HepG2 (cell line): ENCODE measurements around the gene NOS1AP. TPM values are rescaled to one million over a fixed set of nuclear protein-coding genes. Genes with fewer than 3 reads are reported as not detected.

ENCODE experiments used
- ATAC-seq: fragments of 200-7000 bp; cut with Tn5 transposase; 3 replicates; pipeline ENCODE4 v1.9.1; 2020; ENCODE audit warnings: mild to moderate bottlenecking, moderate library complexity
- BruUV-seq: library from RNA; stranded (reverse); fragments of 400-500 nt; replicated peaks from 2 replicates; lab custom pipeline; 2021; lab: Mats Ljungman, UMichigan
- CTCF ChIA-PET: fragments of 300-600 bp; formaldehyde crosslinking; extraction: SDS; loops from one replicate; lab custom pipeline; 2021; ENCODE audit warnings: low total read pairs, inconsistent platforms, low intra/inter-chr PET ratio; lab: Yijun Ruan, JAX
- POLR2A ChIA-PET: fragments of 350-600 bp; sonication (Branson Sonifier 250); formaldehyde crosslinking; loops from one replicate; lab custom pipeline; 2020; ENCODE audit warnings: antibody characterized with exemption, inconsistent platforms; lab: Yijun Ruan, JAX
- DNase-seq: peaks from one replicate; pipeline ENCODE4 v3.0.0-alpha.2; 2015; ENCODE audit warnings: low spot score
- FAIRE-seq: peaks from 3 replicates; lab custom pipeline; 2011; peaks lifted over from hg19 to GRCh38; lab: Jason Lieb, UNC
- H2AFZ ChIP-seq: one replicate; pipeline ENCODE4 v1.6.1; 2011; ENCODE audit warnings: low read length, inconsistent platforms
- H3K27ac ChIP-seq: fragments of 300-600 bp; 3 replicates; pipeline ENCODE4 v1.8.0; 2011; ENCODE audit warnings: mixed run types, mild to moderate bottlenecking, mixed read lengths, low read length, inconsistent platforms; ENCODE audit not compliant: insufficient read depth; ENCODE audit errors: extremely low read length
- H3K27me3 ChIP-seq, 2 experiments: fragments of 200-600 bp in 1 of 2; 2 replicates in 1 of 2; 3 replicates in 1 of 2; pipeline versions ENCODE4 v1.6.0 to v1.8.0; 2011; ENCODE audit warnings: low read length in 2 of 2, mild to moderate bottlenecking in 2 of 2, moderate library complexity in 2 of 2, inconsistent platforms in 1 of 2; ENCODE audit not compliant: insufficient read depth in 2 of 2, control insufficient read depth in 1 of 2
- H3K36me3 ChIP-seq, 2 experiments: fragments of 200-600 bp in 1 of 2; replicated peaks in 1 of 2; 2 replicates in 1 of 2; 3 replicates in 1 of 2; pipeline versions ENCODE4 v1.5.1 to v1.8.0; 2011; ENCODE audit warnings: low read length in 2 of 2, inconsistent platforms in 1 of 2; ENCODE audit not compliant: insufficient read depth in 2 of 2, control insufficient read depth in 1 of 2
- H3K4me1 ChIP-seq: 2 replicates; pipeline ENCODE4 v1.5.1; 2012; ENCODE audit warnings: low read length, inconsistent platforms; ENCODE audit not compliant: insufficient read depth
- H3K4me2 ChIP-seq: 2 replicates; pipeline ENCODE4 v1.6.0; 2011; ENCODE audit warnings: low read depth, low read length, inconsistent platforms
- H3K4me3 ChIP-seq, 3 experiments: fragments of 200-600 bp in 1 of 3; sonication (generic), shearing (Covaris generic) in 1 of 3; replicated peaks in 1 of 3; 2 replicates each; pipeline ENCODE4 v1.5.1; 2011 to 2016; ENCODE audit warnings: low read length in 3 of 3, inconsistent platforms in 2 of 3, low read depth in 2 of 3, mild to moderate bottlenecking in 2 of 3, control low read depth in 1 of 3, mixed read lengths in 1 of 3; ENCODE audit not compliant: insufficient read depth in 1 of 3
- H3K79me2 ChIP-seq: one replicate; pipeline ENCODE4 v1.6.1; 2011; ENCODE audit warnings: low read length, inconsistent platforms; ENCODE audit not compliant: insufficient read depth
- H3K9ac ChIP-seq: 2 replicates; pipeline ENCODE4 v1.6.0; 2011; ENCODE audit warnings: mild to moderate bottlenecking, low read depth, low read length, inconsistent platforms; ENCODE audit not compliant: insufficient read depth
- H3K9me3 ChIP-seq: 2 replicates; pipeline ENCODE4 v1.5.1; 2012; ENCODE audit warnings: mild to moderate bottlenecking, low read length
- H4K20me1 ChIP-seq: 2 replicates; pipeline ENCODE4 v1.6.0; 2011; ENCODE audit warnings: inconsistent platforms, mild to moderate bottlenecking, low read length, moderate library complexity; ENCODE audit not compliant: insufficient read depth
- BCL6 ChIP-seq: IDR thresholded peaks from 2 replicates; pipeline ENCODE4 v1.6.1; 2016; ENCODE audit warnings: missing genetic modification reagents, missing compliant biosample characterization
- EP300 ChIP-seq, 3 experiments: sonication (generic) in 1 of 3; formaldehyde crosslinking in 1 of 3; IDR thresholded peaks; 2 replicates each; pipeline versions ENCODE4 v1.5.1 to v1.6.1; 2011 to 2020; ENCODE audit warnings: low read depth in 2 of 3, low read length in 2 of 3, borderline replicate concordance in 1 of 3, improper control_type of control experiment in 1 of 3, mild to moderate bottlenecking in 1 of 3, missing genetic modification reagents in 1 of 3, moderate library complexity in 1 of 3
- LRRFIP1 ChIP-seq: sonication (generic); formaldehyde crosslinking; conservative IDR thresholded peaks from 2 replicates; pipeline ENCODE4 v1.4.0; 2020; ENCODE audit warnings: missing genetic modification reagents
- NFATC3 ChIP-seq: sonication (generic); formaldehyde crosslinking; IDR thresholded peaks from 2 replicates; pipeline ENCODE4 v1.5.1; 2020; ENCODE audit warnings: mild to moderate bottlenecking, missing genetic modification reagents
- WGBS: methylation state at CpG from one replicate; pipeline ENCODE4 v1.1.6; 2017; ENCODE audit warnings: low lambda C conversion rate; 5-methylcytosine and 5-hydroxymethylcytosine counted together
- in situ Hi-C: cut with HindIII; loops from 2 replicates; pipeline ENCODE4 v1.10.0; 2017; ENCODE audit warnings: low pct_unique_long_range_greater_than_20kb; ENCODE audit not compliant: extremely low pct_ligation_motif_present
- intact Hi-C: fragments of 100-400 bp; cut with micrococcal nuclease; formaldehyde crosslinking; loops from one replicate; pipeline ENCODE4 v1.10.0; 2022; ENCODE audit not compliant: unreplicated experiment
- polyA plus RNA-seq, 8 experiments: library from polyadenylated mRNA; depleted of rRNA in 3 of 8; stranded (reverse) in 7 of 8; unstranded in 1 of 8; fragments of >200 nt; fragmentation: Illumina TruSeq in 4 of 8; extraction: Trizol in 4 of 8; gene quantifications; 2 replicates each; pipeline versions ENCODE4 v1.2.1 to v1.2.3, GENCODE V29; 2011 to 2016; ENCODE audit warnings: low read depth in 4 of 8, missing spikeins in 1 of 8, mixed read lengths in 1 of 8; ENCODE audit not compliant: insufficient read depth in 1 of 8
- total RNA-seq, 5 experiments: library from RNA; depleted of rRNA; stranded (reverse); fragments of >200 nt; fragmentation: Illumina TruSeq; extraction: Trizol; gene quantifications; 2 replicates each; pipeline ENCODE4 v1.2.3, GENCODE V29; 2016; ENCODE audit warnings: low read depth in 1 of 5
- TF ChIP-seq, protein P1 (sequence below): sonication (generic); formaldehyde crosslinking; IDR thresholded peaks from 2 replicates; pipeline ENCODE4 v1.4.0; 2020; ENCODE audit warnings: low read depth, mild to moderate bottlenecking, missing genetic modification reagents
- TF ChIP-seq, protein P2 (sequence below): sonication (generic); formaldehyde crosslinking; IDR thresholded peaks from 2 replicates; pipeline ENCODE4 v1.4.0; 2020; ENCODE audit warnings: missing genetic modification reagents, borderline replicate concordance
- TF ChIP-seq, protein P3 (sequence below), 2 experiments: fragments of 450-650 bp in 1 of 2; sonication (generic) in 1 of 2; formaldehyde crosslinking in 1 of 2; IDR thresholded peaks; 2 replicates each; pipeline versions ENCODE4 v1.6.1 to v1.8.0; 2016 to 2022; ENCODE audit warnings: antibody characterized with exemption in 1 of 2, mild to moderate bottlenecking in 1 of 2, missing genetic modification reagents in 1 of 2

Gene NOS1AP
- total and polyA plus RNA-seq, 2 of the 13 experiments (the other 11 are each of a cell fraction or from before 2014, with no cell fraction given), result 2.0 to 3.3 TPM

DNA sequence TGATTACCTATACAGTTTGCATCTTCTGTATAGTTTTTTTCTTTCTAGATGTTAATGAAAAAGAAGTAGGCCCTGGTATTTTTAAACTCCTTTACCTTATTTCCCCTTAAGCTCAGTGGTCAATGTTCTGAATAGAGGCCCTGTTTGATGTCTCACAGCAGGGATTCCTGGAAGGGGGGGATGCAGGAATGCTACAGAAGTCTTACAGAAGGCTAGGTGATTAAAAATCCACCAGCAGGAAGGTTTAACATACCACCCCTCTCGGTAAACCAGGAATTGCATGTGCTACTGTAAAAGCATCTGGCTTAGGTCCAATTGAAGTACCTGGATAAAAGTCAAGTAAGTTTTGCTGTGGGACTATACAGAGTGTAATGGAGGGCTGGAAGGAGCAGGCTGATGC lies 78.3 kb downstream of the NOS1AP start:
- no peak overlapping the region for H2AFZ ChIP-seq
- no peaks in the 10 kb centered on the region for H3K27me3 ChIP-seq
- intact Hi-C loops (no loop called here), in situ Hi-C loops (loop anchor here (5.0 kb wide), 1 partner anchor 90 kb away; no protein-coding TSS in a partner anchor)
- no peaks in the 10 kb centered on the region for H4K20me1 ChIP-seq
- H3K9me3 ChIP-seq, result no peaks in the 10 kb centered on the region
- POLR2A ChIA-PET, result interaction anchor here (4.0 kb wide), 1 partner anchor 15 kb away, joined by 41 read pairs; no protein-coding TSS in a partner anchor
- H3K36me3 ChIP-seq, result no peaks in the 10 kb centered on the region
- no TSS peak for BruUV-seq
- peaks cover 84% of the 10 kb centered on the region for H3K4me1 ChIP-seq
- DNase-seq (peak; percentile 47), FAIRE-seq (no peak), ATAC-seq (no peak)
- H3K27ac ChIP-seq, result no peak overlapping the region
- CTCF ChIA-PET, result no interaction called here
- H3K4me3 ChIP-seq, result no peak overlapping the region
- 58% methylated on average over 1 of the region's 1 CpG for WGBS
- H3K79me2 ChIP-seq, result peaks cover 54% of the 10 kb centered on the region
- H3K9ac ChIP-seq, result no peak overlapping the region
- no peak overlapping the region for H3K4me2 ChIP-seq
- TF ChIP-seq BCL6 (CRISPR knock-in tag) (peak; percentile 34; the same call in 1 of the 2 replicates), EP300 (IDR thresholded peaks at IDR 0.05; ENCODE audit: low read depth in 2 of 2, low read length in 2 of 2) (0 out of 4 replicates have a peak, but pooled peaks of 1 of the 2 experiments have one; percentile 5), EP300 (CRISPR knock-in tag; IDR thresholded peaks at IDR 0.05; ENCODE audit: borderline replicate concordance) (no peak), NFATC3 (CRISPR knock-in tag) (no peak), LRRFIP1 (CRISPR knock-in tag) (no peak)
- TF ChIP-seq, protein P1, sequence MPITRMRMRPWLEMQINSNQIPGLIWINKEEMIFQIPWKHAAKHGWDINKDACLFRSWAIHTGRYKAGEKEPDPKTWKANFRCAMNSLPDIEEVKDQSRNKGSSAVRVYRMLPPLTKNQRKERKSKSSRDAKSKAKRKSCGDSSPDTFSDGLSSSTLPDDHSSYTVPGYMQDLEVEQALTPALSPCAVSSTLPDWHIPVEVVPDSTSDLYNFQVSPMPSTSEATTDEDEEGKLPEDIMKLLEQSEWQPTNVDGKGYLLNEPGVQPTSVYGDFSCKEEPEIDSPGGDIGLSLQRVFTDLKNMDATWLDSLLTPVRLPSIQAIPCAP (CRISPR knock-in tag), result no peak
- TF ChIP-seq, protein P2, sequence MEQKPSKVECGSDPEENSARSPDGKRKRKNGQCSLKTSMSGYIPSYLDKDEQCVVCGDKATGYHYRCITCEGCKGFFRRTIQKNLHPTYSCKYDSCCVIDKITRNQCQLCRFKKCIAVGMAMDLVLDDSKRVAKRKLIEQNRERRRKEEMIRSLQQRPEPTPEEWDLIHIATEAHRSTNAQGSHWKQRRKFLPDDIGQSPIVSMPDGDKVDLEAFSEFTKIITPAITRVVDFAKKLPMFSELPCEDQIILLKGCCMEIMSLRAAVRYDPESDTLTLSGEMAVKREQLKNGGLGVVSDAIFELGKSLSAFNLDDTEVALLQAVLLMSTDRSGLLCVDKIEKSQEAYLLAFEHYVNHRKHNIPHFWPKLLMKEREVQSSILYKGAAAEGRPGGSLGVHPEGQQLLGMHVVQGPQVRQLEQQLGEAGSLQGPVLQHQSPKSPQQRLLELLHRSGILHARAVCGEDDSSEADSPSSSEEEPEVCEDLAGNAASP (CRISPR knock-in tag), result 0 out of 2 replicates have a peak, but pooled peaks have one; percentile 33
- TF ChIP-seq, protein P3, sequence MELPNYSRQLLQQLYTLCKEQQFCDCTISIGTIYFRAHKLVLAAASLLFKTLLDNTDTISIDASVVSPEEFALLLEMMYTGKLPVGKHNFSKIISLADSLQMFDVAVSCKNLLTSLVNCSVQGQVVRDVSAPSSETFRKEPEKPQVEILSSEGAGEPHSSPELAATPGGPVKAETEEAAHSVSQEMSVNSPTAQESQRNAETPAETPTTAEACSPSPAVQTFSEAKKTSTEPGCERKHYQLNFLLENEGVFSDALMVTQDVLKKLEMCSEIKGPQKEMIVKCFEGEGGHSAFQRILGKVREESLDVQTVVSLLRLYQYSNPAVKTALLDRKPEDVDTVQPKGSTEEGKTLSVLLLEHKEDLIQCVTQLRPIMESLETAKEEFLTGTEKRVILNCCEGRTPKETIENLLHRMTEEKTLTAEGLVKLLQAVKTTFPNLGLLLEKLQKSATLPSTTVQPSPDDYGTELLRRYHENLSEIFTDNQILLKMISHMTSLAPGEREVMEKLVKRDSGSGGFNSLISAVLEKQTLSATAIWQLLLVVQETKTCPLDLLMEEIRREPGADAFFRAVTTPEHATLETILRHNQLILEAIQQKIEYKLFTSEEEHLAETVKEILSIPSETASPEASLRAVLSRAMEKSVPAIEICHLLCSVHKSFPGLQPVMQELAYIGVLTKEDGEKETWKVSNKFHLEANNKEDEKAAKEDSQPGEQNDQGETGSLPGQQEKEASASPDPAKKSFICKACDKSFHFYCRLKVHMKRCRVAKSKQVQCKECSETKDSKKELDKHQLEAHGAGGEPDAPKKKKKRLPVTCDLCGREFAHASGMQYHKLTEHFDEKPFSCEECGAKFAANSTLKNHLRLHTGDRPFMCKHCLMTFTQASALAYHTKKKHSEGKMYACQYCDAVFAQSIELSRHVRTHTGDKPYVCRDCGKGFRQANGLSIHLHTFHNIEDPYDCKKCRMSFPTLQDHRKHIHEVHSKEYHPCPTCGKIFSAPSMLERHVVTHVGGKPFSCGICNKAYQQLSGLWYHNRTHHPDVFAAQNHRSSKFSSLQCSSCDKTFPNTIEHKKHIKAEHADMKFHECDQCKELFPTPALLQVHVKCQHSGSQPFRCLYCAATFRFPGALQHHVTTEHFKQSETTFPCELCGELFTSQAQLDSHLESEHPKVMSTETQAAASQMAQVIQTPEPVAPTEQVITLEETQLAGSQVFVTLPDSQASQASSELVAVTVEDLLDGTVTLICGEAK (IDR thresholded peaks at IDR 0.05), result no peak
- TF ChIP-seq, protein P3 (CRISPR knock-in tag; IDR thresholded peaks at IDR 0.05), result no peak
